ENCODE data around the gene OBI1.

The OBI1 gene

DNA sequence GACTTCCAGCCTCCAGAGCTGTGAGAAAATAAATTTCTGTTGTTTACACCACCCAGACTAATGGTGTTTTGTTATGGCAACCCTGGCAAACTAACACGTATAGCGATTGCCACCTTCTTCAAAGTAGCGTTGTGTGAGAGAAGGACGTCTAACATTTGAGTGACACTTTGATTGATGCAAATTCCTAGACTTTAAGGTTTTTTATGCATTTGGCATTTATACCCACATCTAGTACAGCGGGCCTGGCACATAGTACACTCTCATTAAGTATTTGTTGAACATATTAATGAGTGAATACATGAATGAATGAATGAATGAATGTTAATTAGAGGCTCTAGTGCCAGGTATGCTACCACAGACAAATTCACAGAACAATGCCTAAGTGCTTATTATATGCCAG is 92.3 kb downstream of the OBI1 start:
- no peak for DNase-seq
